HepG2 (cell line): ENCODE results near the gene RBM27. TPM values are rescaled to one million over a fixed set of nuclear protein-coding genes. Genes with fewer than 3 reads are reported as not detected.

Source experiments
- KDM5A ChIP-seq: fragments of 200-600 bp; sonication (generic); IDR thresholded peaks from 2 replicates; pipeline ENCODE4 v1.7.0; 2018; ENCODE audit warnings: antibody characterized with exemption, mild to moderate bottlenecking, low read length, borderline replicate concordance
- KLF6 ChIP-seq: IDR thresholded peaks from 2 replicates; pipeline ENCODE4 v1.8.0; 2016; ENCODE audit warnings: missing biosample characterization, missing genetic modification reagents
- MAZ ChIP-seq, 2 experiments: sonication (generic) in 1 of 2; formaldehyde crosslinking in 1 of 2; IDR thresholded peaks; 2 replicates each; pipeline versions ENCODE4 v1.5.0 to v1.6.1; 2012 to 2020; ENCODE audit warnings: low read depth in 2 of 2, mild to moderate bottlenecking in 2 of 2, borderline replicate concordance in 1 of 2, improper control_type of control experiment in 1 of 2, low read length in 1 of 2, missing genetic modification reagents in 1 of 2, moderate library complexity in 1 of 2
- MEIS2 ChIP-seq: sonication (generic); formaldehyde crosslinking; IDR thresholded peaks from 2 replicates; pipeline ENCODE4 v1.9.0; 2021; ENCODE audit warnings: mild to moderate bottlenecking, missing genetic modification reagents
- PAX8 ChIP-seq: sonication (generic); formaldehyde crosslinking; IDR thresholded peaks from 2 replicates; pipeline ENCODE4 v1.8.0; 2022; ENCODE audit warnings: mild to moderate bottlenecking, missing genetic modification reagents, borderline replicate concordance
- PLRG1 ChIP-seq: fragments of 450-650 bp; conservative IDR thresholded peaks from 2 replicates; pipeline ENCODE4 v1.6.1; 2016
- ZNF44 ChIP-seq: sonication (generic); formaldehyde crosslinking; IDR thresholded peaks from 2 replicates; pipeline ENCODE4 v1.5.1; 2020; ENCODE audit warnings: mild to moderate bottlenecking, missing genetic modification reagents
- polyA plus RNA-seq, 8 experiments: library from polyadenylated mRNA; depleted of rRNA in 3 of 8; stranded (reverse) in 7 of 8; unstranded in 1 of 8; fragments of >200 nt; fragmentation: Illumina TruSeq in 4 of 8; extraction: Trizol in 4 of 8; gene quantifications; 2 replicates each; pipeline versions ENCODE4 v1.2.1 to v1.2.3, GENCODE V29; 2011 to 2016; ENCODE audit warnings: low read depth in 4 of 8, missing spikeins in 1 of 8, mixed read lengths in 1 of 8; ENCODE audit not compliant: insufficient read depth in 1 of 8
- total RNA-seq, 5 experiments: library from RNA; depleted of rRNA; stranded (reverse); fragments of >200 nt; fragmentation: Illumina TruSeq; extraction: Trizol; gene quantifications; 2 replicates each; pipeline ENCODE4 v1.2.3, GENCODE V29; 2016; ENCODE audit warnings: low read depth in 1 of 5
- TF ChIP-seq, protein P1 (sequence below): sonication (generic); formaldehyde crosslinking; IDR thresholded peaks from 2 replicates; pipeline ENCODE4 v1.8.0; 2022; ENCODE audit warnings: missing genetic modification reagents, mild to moderate bottlenecking, moderate library complexity, borderline replicate concordance
- TF ChIP-seq, protein P2 (sequence below): sonication (generic); formaldehyde crosslinking; IDR thresholded peaks from 2 replicates; pipeline ENCODE4 v1.4.0; 2020; ENCODE audit warnings: missing genetic modification reagents, borderline replicate concordance
- TF ChIP-seq, protein P3 (sequence below): sonication (generic); formaldehyde crosslinking; conservative IDR thresholded peaks from 2 replicates; pipeline ENCODE4 v1.4.0; 2020; ENCODE audit warnings: mild to moderate bottlenecking, missing genetic modification reagents, moderate library complexity
- TF ChIP-seq, protein P4 (sequence below): sonication (generic); formaldehyde crosslinking; IDR thresholded peaks from 2 replicates; pipeline ENCODE4 v1.4.0; 2020; ENCODE audit warnings: low read depth, mild to moderate bottlenecking, missing genetic modification reagents
- TF ChIP-seq, protein P5 (sequence below): sonication (generic); formaldehyde crosslinking; IDR thresholded peaks from 2 replicates; pipeline ENCODE4 v1.4.0; 2020; ENCODE audit warnings: missing genetic modification reagents
- TF ChIP-seq, protein P6 (sequence below): IDR thresholded peaks from 2 replicates; pipeline ENCODE4 v1.6.1; 2016; ENCODE audit warnings: mild to moderate bottlenecking

RBM27 gene
- total and polyA plus RNA-seq, 2 of the 13 experiments (the other 11 are each of a cell fraction or from before 2014, with no cell fraction given): 12.9 to 23.4 TPM

DNA sequence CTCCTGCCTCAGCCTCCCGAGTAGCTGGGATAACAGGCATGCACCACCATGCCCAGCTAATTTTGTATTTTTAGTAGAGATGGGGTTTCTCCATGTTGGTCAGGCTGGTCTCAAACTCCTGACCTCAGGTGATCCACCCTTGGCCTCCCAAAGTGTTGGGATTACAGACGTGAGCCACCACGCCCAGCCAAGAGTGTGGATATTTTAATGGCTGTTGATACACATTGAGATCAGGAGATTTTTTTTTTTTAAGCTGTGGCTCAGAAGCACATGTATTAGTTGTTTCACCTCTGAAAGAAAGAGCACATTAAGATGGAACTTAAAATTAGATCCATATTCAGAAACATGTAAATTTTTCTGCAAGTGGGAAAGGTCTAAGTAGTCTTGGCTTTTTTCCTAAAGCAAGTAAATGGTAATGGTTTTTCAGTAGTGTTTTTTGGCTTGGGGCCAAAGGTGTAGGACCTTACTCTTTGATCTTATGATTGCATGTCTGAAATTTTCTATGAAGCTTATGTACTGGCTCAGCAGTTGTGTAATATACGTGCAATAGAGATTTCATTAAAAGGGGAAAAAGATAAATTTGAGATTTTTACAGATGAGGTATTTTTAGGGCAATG lies 9.9 kb downstream of the RBM27 start (continued):
- TF ChIP-seq, protein P1, sequence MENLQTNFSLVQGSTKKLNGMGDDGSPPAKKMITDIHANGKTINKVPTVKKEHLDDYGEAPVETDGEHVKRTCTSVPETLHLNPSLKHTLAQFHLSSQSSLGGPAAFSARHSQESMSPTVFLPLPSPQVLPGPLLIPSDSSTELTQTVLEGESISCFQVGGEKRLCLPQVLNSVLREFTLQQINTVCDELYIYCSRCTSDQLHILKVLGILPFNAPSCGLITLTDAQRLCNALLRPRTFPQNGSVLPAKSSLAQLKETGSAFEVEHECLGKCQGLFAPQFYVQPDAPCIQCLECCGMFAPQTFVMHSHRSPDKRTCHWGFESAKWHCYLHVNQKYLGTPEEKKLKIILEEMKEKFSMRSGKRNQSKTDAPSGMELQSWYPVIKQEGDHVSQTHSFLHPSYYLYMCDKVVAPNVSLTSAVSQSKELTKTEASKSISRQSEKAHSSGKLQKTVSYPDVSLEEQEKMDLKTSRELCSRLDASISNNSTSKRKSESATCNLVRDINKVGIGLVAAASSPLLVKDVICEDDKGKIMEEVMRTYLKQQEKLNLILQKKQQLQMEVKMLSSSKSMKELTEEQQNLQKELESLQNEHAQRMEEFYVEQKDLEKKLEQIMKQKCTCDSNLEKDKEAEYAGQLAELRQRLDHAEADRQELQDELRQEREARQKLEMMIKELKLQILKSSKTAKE: no peak
- TF ChIP-seq KDM5A (no peak), PLRG1 (no peak), MAZ (IDR thresholded peaks at IDR 0.05; ENCODE audit: borderline replicate concordance, low read depth, low read length) (no peak), MAZ (CRISPR knock-in tag; IDR thresholded peaks at IDR 0.05; ENCODE audit: low read depth) (no peak), MEIS2 (CRISPR knock-in tag) (no peak), PAX8 (CRISPR knock-in tag) (no peak), ZNF44 (no peak), KLF6 (CRISPR knock-in tag) (no peak)
- TF ChIP-seq, protein P2, sequence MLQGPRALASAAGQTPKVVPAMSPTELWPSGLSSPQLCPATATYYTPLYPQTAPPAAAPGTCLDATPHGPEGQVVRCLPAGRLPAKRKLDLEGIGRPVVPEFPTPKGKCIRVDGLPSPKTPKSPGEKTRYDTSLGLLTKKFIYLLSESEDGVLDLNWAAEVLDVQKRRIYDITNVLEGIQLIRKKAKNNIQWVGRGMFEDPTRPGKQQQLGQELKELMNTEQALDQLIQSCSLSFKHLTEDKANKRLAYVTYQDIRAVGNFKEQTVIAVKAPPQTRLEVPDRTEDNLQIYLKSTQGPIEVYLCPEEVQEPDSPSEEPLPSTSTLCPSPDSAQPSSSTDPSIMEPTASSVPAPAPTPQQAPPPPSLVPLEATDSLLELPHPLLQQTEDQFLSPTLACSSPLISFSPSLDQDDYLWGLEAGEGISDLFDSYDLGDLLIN (CRISPR knock-in tag): no peak
- TF ChIP-seq, protein P3, sequence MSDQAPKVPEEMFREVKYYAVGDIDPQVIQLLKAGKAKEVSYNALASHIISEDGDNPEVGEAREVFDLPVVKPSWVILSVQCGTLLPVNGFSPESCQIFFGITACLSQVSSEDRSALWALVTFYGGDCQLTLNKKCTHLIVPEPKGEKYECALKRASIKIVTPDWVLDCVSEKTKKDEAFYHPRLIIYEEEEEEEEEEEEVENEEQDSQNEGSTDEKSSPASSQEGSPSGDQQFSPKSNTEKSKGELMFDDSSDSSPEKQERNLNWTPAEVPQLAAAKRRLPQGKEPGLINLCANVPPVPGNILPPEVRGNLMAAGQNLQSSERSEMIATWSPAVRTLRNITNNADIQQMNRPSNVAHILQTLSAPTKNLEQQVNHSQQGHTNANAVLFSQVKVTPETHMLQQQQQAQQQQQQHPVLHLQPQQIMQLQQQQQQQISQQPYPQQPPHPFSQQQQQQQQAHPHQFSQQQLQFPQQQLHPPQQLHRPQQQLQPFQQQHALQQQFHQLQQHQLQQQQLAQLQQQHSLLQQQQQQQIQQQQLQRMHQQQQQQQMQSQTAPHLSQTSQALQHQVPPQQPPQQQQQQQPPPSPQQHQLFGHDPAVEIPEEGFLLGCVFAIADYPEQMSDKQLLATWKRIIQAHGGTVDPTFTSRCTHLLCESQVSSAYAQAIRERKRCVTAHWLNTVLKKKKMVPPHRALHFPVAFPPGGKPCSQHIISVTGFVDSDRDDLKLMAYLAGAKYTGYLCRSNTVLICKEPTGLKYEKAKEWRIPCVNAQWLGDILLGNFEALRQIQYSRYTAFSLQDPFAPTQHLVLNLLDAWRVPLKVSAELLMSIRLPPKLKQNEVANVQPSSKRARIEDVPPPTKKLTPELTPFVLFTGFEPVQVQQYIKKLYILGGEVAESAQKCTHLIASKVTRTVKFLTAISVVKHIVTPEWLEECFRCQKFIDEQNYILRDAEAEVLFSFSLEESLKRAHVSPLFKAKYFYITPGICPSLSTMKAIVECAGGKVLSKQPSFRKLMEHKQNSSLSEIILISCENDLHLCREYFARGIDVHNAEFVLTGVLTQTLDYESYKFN: peak; percentile 46; the same call in 1 of the 2 replicates
- TF ChIP-seq, protein P4, sequence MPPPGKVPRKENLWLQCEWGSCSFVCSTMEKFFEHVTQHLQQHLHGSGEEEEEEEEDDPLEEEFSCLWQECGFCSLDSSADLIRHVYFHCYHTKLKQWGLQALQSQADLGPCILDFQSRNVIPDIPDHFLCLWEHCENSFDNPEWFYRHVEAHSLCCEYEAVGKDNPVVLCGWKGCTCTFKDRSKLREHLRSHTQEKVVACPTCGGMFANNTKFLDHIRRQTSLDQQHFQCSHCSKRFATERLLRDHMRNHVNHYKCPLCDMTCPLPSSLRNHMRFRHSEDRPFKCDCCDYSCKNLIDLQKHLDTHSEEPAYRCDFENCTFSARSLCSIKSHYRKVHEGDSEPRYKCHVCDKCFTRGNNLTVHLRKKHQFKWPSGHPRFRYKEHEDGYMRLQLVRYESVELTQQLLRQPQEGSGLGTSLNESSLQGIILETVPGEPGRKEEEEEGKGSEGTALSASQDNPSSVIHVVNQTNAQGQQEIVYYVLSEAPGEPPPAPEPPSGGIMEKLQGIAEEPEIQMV (CRISPR knock-in tag): no peak
- TF ChIP-seq, protein P5, sequence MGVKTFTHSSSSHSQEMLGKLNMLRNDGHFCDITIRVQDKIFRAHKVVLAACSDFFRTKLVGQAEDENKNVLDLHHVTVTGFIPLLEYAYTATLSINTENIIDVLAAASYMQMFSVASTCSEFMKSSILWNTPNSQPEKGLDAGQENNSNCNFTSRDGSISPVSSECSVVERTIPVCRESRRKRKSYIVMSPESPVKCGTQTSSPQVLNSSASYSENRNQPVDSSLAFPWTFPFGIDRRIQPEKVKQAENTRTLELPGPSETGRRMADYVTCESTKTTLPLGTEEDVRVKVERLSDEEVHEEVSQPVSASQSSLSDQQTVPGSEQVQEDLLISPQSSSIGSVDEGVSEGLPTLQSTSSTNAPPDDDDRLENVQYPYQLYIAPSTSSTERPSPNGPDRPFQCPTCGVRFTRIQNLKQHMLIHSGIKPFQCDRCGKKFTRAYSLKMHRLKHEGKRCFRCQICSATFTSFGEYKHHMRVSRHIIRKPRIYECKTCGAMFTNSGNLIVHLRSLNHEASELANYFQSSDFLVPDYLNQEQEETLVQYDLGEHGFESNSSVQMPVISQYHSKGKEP (CRISPR knock-in tag): no peak
- TF ChIP-seq, protein P6, sequence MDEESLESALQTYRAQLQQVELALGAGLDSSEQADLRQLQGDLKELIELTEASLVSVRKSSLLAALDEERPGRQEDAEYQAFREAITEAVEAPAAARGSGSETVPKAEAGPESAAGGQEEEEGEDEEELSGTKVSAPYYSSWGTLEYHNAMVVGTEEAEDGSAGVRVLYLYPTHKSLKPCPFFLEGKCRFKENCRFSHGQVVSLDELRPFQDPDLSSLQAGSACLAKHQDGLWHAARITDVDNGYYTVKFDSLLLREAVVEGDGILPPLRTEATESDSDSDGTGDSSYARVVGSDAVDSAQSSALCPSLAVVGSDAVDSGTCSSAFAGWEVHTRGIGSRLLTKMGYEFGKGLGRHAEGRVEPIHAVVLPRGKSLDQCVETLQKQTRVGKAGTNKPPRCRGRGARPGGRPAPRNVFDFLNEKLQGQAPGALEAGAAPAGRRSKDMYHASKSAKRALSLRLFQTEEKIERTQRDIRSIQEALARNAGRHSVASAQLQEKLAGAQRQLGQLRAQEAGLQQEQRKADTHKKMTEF (CRISPR knock-in tag): peak; percentile 23; the same call in 1 of the 2 replicates
